Stimulated activated CD8-positive, alpha-beta memory T cell treated with anti-CD3 and anti-CD28 coated beads, Interleukin-7, amount 100 ng/mL, for 24 hours (primary cell): ENCODE data around the gene PCDHGA1.
"Not testable (repeated sequence)": the region's sequence is repeated elsewhere in the genome, so short reads cannot be mapped to it uniquely, and the experiment has no call there.

Source experiments
- DNase-seq: peaks from one replicate; pipeline ENCODE4 v3.0.0-alpha.2; 2020; ENCODE audit warnings: low read depth

Gene PCDHGA1

DNA sequence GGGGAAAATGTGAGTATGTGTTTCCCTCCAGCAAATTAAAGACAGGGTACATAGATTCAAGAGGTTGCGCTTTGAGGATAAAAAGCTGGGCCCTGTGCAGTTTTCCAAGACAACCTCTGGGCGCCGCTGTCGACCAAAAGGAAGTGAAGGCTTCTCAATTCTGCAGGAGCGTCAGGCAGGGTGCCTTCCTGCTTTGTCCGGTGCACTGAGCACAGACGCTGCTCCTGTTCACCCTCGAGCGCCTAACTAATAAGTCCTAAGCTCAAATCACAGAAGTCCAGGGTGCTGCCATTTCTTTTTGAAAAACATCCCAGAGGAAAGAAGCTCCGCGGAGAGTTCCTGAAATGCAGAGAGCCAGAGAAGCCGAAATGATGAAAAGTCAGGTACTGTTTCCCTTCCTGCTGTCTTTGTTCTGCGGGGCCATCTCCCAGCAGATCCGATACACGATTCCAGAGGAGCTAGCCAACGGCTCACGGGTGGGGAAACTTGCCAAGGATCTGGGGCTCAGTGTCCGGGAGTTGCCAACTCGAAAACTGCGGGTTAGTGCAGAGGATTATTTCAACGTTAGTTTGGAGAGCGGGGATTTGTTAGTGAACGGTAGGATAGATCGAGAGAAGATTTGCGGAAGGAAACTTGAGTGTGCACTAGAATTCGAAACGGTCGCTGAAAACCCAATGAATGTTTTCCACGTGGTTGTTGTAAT, 19.8 kb downstream of the PCDHGA1 start, which contains the start of gene PCDHGB1:
Gene PCDHGB1, plus strand, starts transcription at position 183 of the 703 bp plus-strand sequence. Its CDS starts 162 bp downstream, at position 345.
- DNase-seq, result no peak

DNA sequence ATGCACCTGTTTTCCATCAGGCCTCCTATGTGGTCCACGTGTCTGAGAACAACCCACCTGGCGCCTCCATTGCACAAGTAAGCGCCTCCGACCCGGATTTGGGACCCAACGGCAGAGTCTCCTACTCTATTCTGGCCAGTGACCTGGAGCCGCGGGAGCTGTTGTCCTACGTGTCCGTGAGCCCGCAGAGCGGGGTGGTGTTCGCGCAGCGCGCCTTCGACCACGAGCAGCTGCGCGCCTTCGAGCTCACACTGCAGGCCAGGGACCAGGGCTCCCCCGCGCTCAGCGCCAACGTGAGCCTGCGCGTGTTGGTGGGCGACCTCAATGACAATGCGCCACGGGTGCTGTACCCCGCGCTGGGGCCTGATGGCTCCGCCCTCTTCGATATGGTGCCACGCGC, 21.3 kb downstream of the PCDHGA1 start:
- DNase-seq, result no peak

- DNase-seq, result no peak
Measured at GRCh38 chr5:141354900-141355469, 24.7 kb downstream of the PCDHGA1 start, which contains the start of gene PCDHGA4. Gene PCDHGA4, plus strand, starts transcription at chr5:141355021. Its CDS starts 87 bp downstream, at chr5:141355108.

- no peak for DNase-seq
Measured at GRCh38 chr5:141355641-141356040, 25.3 kb downstream of the PCDHGA1 start.

DNA sequence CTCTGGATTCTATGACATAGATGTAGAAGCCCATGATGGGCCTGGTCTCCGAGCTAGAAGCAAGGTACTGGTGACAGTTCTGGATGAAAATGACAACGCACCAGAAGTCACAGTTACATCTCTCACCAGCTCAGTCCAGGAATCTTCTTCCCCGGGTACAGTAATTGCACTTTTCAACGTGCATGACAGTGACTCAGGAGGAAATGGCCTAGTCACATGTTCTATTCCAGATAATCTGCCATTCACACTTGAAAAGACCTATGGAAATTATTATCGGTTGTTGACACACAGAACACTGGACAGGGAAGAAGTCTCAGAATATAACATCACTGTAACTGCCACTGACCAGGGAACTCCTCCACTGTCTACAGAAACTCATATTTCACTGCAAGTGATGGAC, 25.8 kb downstream of the PCDHGA1 start:
- no peak for DNase-seq

- DNase-seq, result no peak
Measured at GRCh38 chr5:141356950-141357349, 26.6 kb downstream of the PCDHGA1 start.

DNA sequence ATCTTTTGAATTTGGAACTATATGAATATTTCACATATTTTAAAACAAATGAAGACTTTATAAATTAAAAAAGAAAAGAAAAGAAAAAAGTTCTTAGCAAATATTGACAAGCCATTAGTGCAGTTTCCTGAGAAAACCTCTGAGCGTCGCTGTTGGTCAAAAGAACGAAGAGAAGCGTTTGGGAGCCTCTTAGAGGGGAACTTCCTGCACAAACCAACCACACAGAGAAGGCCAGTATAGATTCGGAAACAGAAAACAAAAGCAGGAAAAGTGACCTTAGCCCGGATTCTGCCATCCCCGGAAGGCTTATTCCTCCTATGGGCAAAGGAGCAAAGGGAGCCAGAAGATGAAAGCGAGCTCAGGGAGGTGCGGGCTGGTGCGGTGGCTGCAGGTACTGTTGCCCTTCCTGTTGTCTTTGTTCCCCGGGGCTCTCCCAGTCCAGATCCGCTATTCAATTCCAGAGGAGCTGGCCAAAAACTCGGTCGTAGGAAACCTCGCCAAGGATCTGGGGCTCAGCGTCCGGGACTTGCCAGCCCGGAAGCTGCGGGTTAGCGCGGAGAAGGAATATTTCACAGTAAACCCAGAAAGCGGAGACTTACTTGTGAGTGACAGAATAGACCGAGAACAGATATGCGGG, 29.6 kb downstream of the PCDHGA1 start, which contains the start of gene PCDHGB2:
Gene PCDHGB2, plus strand, starts transcription at position 205 of the 637 bp plus-strand sequence. Its CDS starts 142 bp downstream, at position 347.
- no peak for DNase-seq

DNA sequence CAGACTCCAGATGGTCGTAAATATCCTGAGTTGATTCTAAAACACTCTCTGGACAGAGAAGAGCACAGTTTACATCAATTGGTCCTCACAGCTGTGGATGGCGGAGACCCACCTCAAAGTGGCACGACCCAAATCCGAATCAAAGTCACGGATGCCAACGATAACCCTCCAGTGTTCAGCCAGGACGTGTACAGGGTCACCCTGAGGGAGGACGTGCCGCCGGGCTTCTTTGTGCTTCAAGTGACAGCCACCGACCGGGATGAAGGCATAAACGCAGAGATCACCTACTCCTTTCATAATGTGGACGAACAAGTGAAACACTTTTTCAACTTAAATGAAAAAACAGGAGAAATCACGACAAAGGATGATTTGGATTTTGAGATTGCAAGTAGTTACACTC, 30.4 kb downstream of the PCDHGA1 start:
- no peak for DNase-seq

GRCh38 chr5:141362719-141363118, 32.4 kb downstream of the PCDHGA1 start:
- no peak for DNase-seq

DNA sequence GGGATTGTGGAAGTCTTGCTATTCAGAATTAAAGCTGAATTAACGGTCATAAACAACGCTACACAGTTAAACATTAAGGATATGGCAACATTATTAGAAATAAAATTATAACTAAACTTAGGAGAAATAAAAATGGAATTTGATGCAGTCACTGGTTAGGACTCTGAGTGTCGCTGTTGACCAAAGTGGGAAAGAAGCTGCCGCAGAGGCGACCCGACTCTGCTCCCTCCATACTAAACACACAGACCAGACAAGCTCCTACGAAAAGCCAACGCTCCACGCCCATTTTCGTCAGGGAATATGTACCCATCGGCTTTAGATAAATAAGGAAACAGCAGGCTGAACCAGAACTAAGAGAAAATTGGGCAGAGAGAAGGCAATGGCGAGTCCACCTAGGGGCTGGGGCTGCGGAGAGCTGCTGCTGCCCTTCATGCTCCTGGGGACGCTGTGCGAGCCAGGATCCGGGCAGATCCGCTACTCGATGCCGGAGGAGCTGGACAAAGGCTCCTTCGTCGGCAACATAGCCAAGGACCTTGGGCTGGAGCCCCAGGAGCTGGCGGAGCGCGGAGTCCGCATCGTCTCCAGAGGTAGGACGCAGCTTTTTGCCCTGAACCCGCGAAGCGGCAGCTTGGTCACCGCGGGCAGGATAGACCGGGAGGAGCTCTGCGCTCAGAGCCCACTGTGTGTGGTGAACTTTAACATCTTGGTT, 33.8 kb downstream of the PCDHGA1 start, which contains the start of gene PCDHGA5:
Gene PCDHGA5, plus strand, starts transcription at position 211 of the 709 bp plus-strand sequence. Its CDS starts 169 bp downstream, at position 380.
- DNase-seq, result no peak

DNA sequence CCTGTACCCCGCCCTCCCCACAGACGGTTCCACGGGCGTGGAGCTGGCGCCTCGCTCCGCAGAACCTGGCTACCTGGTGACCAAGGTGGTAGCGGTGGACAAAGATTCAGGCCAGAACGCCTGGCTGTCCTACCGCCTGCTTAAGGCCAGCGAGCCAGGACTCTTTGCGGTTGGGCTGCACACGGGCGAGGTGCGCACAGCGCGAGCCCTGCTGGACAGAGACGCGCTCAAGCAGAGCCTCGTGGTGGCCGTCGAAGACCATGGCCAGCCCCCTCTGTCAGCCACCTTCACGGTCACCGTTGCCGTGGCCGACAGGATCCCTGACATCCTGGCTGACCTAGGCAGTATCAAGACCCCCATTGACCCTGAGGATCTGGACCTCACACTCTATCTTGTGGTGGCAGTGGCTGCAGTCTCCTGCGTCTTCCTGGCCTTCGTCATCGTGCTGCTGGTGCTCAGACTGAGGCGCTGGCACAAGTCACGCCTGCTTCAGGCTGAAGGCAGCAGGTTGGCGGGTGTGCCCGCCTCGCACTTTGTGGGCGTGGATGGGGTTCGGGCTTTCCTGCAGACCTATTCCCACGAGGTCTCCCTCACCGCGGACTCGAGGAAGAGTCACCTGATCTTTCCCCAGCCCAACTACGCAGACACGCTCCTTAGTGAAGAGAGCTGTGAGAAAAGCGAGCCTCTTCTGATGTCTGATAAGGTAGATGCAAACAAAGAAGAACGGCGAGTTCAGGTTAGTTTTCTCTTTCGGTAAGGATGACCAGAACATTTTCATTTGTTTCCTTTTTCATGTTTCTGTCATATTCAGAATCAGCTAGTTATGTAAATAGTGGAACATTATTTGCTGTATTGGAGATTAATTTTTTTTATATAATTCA, 35.9 kb downstream of the PCDHGA1 start:
- no peak for DNase-seq

GRCh38 chr5:141369994-141370848, 39.9 kb downstream of the PCDHGA1 start, which contains the start of gene PCDHGB3:
Gene PCDHGB3, plus strand, starts transcription at chr5:141370242. Its CDS starts 153 bp downstream, at chr5:141370395.
- DNase-seq, result no peak

DNA sequence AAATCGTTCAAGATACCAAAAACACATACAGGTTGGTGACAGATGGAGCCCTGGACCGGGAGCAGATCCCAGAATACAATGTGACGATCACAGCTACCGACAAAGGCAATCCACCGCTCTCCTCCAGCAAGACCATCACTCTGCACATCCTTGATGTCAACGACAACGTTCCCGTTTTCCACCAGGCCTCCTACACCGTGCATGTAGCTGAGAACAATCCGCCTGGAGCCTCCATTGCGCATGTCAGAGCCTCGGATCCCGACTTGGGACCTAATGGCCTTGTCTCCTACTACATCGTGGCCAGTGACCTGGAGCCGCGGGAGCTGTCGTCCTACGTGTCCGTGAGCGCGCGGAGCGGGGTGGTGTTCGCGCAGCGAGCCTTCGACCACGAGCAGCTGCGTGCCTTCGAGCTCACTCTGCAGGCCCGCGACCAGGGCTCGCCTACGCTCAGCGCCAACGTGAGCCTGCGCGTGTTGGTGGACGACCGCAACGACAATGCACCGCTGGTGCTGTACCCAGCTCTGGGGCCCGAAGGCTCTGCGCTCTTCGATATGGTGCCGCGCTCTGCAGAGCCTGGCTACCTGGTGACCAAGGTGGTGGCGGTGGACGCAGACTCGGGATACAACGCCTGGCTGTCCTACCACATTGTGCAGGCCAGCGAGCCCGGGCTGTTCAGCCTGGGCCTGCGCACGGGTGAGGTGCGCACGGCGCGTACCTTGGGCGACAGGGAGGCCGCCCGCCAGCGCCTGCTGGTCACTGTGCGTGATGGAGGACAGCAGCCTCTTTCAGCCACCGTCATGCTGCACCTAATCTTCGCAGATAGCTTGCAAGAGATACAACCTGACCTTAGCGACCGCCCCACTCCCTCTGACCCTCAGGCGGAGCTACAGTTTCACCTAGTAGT, 41.5 kb downstream of the PCDHGA1 start:
- DNase-seq, result no peak

- DNase-seq, result no peak
Measured at GRCh38 chr5:141373673-141374317, 43.5 kb downstream of the PCDHGA1 start, which contains the start of gene PCDHGA6. Gene PCDHGA6, plus strand, starts transcription at chr5:141373891. Its CDS starts 193 bp downstream, at chr5:141374084.

DNA sequence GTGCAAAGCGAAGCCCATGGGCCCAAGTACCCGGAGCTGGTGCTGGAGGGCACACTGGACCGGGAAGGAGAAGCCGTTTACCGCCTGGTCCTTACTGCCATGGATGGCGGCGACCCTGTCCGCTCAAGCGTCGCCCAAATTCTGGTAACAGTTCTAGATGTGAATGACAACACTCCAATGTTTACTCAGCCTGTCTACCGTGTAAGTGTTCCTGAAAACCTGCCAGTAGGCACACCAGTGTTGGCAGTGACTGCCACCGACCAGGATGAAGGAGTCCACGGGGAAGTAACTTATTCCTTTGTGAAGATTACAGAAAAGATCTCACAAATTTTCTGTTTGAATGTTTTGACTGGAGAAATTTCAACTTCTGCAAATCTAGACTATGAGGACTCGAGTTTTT, 44.3 kb downstream of the PCDHGA1 start:
- DNase-seq, result no peak

DNA sequence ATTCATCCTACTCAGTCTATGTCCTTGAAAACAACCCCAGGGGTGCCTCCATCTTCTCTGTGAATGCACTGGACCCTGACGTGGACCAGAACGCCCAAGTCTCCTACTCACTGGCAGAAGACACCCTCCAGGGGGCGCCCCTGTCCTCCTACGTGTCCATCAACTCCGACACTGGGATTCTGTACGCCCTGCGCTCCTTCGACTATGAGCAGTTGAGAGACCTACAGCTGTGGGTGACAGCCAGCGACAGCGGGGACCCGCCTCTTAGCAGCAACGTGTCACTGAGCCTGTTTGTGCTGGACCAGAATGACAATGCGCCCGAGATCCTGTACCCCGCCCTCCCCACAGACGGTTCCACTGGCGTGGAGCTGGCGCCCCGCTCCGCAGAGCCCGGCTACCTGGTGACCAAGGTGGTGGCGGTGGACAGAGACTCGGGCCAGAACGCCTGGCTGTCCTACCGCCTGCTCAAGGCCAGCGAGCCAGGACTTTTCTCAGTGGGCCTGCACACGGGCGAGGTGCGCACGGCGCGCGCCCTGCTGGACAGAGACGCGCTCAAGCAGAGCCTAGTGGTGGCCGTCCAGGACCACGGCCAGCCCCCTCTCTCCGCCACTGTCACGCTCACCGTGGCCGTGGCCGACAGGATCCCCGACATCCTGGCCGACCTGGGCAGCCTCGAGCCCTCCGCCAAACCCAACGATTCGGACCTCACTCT, 45.3 kb downstream of the PCDHGA1 start:
- not testable (repeated sequence) for DNase-seq

DNA sequence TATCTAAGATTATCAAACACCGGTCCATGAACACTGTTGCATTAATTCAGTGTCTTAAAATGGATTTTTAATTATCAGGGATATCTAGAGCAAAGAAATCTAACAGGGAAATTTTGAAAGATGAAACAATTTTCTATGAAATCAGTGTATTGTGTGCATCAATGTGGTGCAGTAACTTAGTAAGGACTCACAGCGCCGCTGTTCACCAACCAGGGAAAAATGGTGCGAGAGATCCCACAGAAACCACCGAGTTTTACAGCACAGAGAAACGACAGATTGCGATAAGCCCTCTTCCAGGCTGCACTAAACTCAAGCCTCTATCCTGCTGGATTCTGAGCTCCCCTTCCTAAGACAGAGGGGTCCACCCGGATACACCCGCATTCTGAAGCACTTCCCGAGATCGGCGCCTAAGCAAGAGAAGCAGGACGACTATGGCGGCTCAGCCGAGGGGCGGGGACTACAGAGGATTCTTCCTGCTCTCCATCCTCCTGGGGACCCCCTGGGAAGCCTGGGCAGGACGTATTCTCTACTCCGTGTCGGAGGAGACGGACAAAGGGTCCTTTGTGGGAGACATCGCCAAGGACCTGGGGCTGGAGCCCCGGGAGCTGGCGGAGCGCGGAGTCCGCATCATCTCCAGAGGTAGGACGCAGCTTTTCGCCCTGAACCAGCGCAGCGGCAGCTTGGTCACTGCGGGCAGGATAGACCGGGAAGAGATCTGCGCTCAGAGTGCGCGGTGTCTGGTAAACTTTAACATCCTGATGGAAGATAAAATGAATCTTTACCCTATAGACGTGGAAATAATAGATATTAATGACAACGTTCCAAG, 52.4 kb downstream of the PCDHGA1 start, which contains the start of gene PCDHGA7:
Gene PCDHGA7, plus strand, starts transcription at position 274 of the 826 bp plus-strand sequence. Its CDS starts 158 bp downstream, at position 432.
- no peak for DNase-seq
